GM23248 (cell line): ENCODE measurements around the gene CELSR3. TPM values are rescaled to one million over a fixed set of nuclear protein-coding genes. Genes with fewer than 3 reads are reported as not detected.

ENCODE experiments used
- DNase-seq: peaks from one replicate; pipeline ENCODE4 v3.0.0-alpha.2; 2015
- H2AFZ ChIP-seq: fragments of 200-600 bp; sonication (generic); 2 replicates; pipeline ENCODE4 v1.6.1; 2016; ENCODE audit warnings: antibody characterized with exemption
- H3F3A ChIP-seq: fragments of 200-600 bp; sonication (generic); 2 replicates; pipeline ENCODE4 v1.6.1; 2016; ENCODE audit warnings: mild to moderate bottlenecking, antibody characterized with exemption, mixed run types; ENCODE audit not compliant: insufficient read depth
- H3K27ac ChIP-seq: fragments of 200-600 bp; sonication (generic); 2 replicates; pipeline ENCODE4 v1.5.1; 2016; ENCODE audit warnings: mild to moderate bottlenecking
- H3K27me3 ChIP-seq: fragments of 200-600 bp; sonication (generic); replicated peaks from 2 replicates; pipeline ENCODE4 v1.6.1; 2016; ENCODE audit warnings: mild to moderate bottlenecking; ENCODE audit not compliant: insufficient read depth
- H3K36me3 ChIP-seq: fragments of 200-600 bp; sonication (generic); 2 replicates; pipeline ENCODE4 v1.6.1; 2016; ENCODE audit warnings: low read depth, mild to moderate bottlenecking
- H3K4me1 ChIP-seq: fragments of 200-600 bp; sonication (generic); 2 replicates; pipeline ENCODE4 v1.6.1; 2016; ENCODE audit warnings: mild to moderate bottlenecking; ENCODE audit not compliant: insufficient read depth
- H3K4me2 ChIP-seq: fragments of 200-600 bp; sonication (generic); one replicate; pipeline ENCODE4 v1.6.1; 2016; ENCODE audit warnings: mild to moderate bottlenecking; ENCODE audit not compliant: unreplicated experiment
- H3K4me3 ChIP-seq: fragments of 200-600 bp; sonication (generic); 2 replicates; pipeline ENCODE4 v1.5.1; 2016; ENCODE audit warnings: mild to moderate bottlenecking
- H3K79me2 ChIP-seq: fragments of 200-600 bp; sonication (generic); 2 replicates; pipeline ENCODE4 v1.6.1; 2016; ENCODE audit warnings: mild to moderate bottlenecking; ENCODE audit not compliant: insufficient read depth
- H3K9ac ChIP-seq: fragments of 200-600 bp; sonication (generic); 2 replicates; pipeline ENCODE4 v1.6.1; 2016; ENCODE audit warnings: mild to moderate bottlenecking
- H3K9me2 ChIP-seq: fragments of 200-600 bp; sonication (generic); 2 replicates; pipeline ENCODE4 v1.6.1; 2016; ENCODE audit warnings: mixed run types, mild to moderate bottlenecking, moderate library complexity; ENCODE audit not compliant: insufficient read depth
- H3K9me3 ChIP-seq: fragments of 200-600 bp; sonication (generic); one replicate; pipeline ENCODE4 v1.6.1; 2017; ENCODE audit warnings: low read depth
- H4K20me1 ChIP-seq: fragments of 200-600 bp; sonication (generic); 2 replicates; pipeline ENCODE4 v1.6.0; 2016; ENCODE audit not compliant: insufficient read depth
- EZH2 ChIP-seq: fragments of 200-600 bp; sonication (generic); IDR thresholded peaks from 2 replicates; pipeline ENCODE4 v1.6.1; 2018; ENCODE audit warnings: antibody characterized with exemption, mild to moderate bottlenecking; ENCODE audit not compliant: insufficient read depth, poor library complexity, severe bottlenecking
- EZH2phosphoT487 ChIP-seq: fragments of 200-600 bp; sonication (generic); IDR thresholded peaks from 2 replicates; pipeline ENCODE4 v1.6.1; 2018; ENCODE audit warnings: antibody characterized with exemption, moderate library complexity, mild to moderate bottlenecking, low read depth; ENCODE audit not compliant: insufficient read depth
- WGBS, 2 experiments: methylation state at CpG; one replicate each; pipeline ENCODE4 v1.1.6; 2015 to 2017; ENCODE audit warnings: low lambda C conversion rate in 2 of 2, low coverage in 1 of 2; ENCODE audit errors: missing lambda C conversion rate in 2 of 2; 5-methylcytosine and 5-hydroxymethylcytosine counted together
- in situ Hi-C: fragments of 300-500 bp; cut with MboI; formaldehyde crosslinking; loops from 2 replicates; pipeline ENCODE4 v1.15.0; 2020
- polyA plus RNA-seq: library from polyadenylated mRNA; unstranded; fragments of >200 nt; fragmentation: Nextera tagmentation; extraction: Ambion mirVana; gene quantifications from 2 replicates; pipeline ENCODE4 v1.2.1, GENCODE V29; 2016
- total RNA-seq: library from RNA; depleted of rRNA; stranded (reverse); fragments of >200 nt; shearing (Covaris generic); gene quantifications from 2 replicates; pipeline ENCODE4 v1.2.3, GENCODE V29; 2014

Gene CELSR3
- total and polyA plus RNA-seq, 2 experiments from 2014 or later: 0.40 to 1.4 TPM

- Histone ChIP-seq H2AFZ (no peak overlapping the region), H3K4me3 (no peak overlapping the region), H3K9ac (no peak overlapping the region), H3K4me2 (no peak overlapping the region), H3F3A (no peaks in the 10 kb centered on the region), H3K27me3 (no peaks in the 10 kb centered on the region), H3K36me3 (no peaks in the 10 kb centered on the region), H3K27ac (no peak overlapping the region), H3K9me3 (no peaks in the 10 kb centered on the region), H4K20me1 (no peaks in the 10 kb centered on the region), H3K4me1 (no peaks in the 10 kb centered on the region), H3K79me2 (no peaks in the 10 kb centered on the region), H3K9me2 (no peaks in the 10 kb centered on the region)
- TF ChIP-seq EZH2phosphoT487 (no peak), EZH2 (no peak)
- DNase-seq: no peak
- in situ Hi-C loops: no loop called here
- WGBS, 2 experiments: 85% methylated on average over 15 of the region's 15 CpGs
These were observed 9.6 kb downstream of the CELSR3 start for GRCh38 chr3:48652923-48653715.

DNA sequence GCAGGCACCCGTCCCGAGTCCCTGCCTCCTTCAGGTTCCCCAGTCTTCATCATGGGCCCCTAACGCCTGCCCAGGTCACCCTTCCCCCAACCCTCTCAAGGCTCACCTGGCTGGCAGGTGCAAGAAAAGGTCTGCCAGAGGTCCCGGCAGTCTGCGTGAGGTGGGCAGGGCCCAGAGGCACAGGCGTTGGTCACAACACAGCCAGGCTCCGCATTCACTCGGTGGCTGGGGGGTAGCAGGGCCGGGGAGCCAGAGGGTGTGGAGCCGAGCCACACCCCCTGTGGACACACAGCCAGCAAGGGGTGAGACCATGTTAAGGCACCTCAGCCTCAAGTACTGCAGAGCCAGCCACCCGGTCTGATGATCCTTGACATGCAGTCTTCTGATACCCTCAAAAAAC is 10.9 kb downstream of the CELSR3 start:
- H3K36me3 ChIP-seq: no peaks in the 10 kb centered on the region
- in situ Hi-C loops: no loop called here
- no peaks in the 10 kb centered on the region for H3K9me3 ChIP-seq
- no peak for TF ChIP-seq EZH2
- TF ChIP-seq EZH2phosphoT487: no peak
- H3K27me3 ChIP-seq: no peaks in the 10 kb centered on the region
- H2AFZ ChIP-seq: no peak overlapping the region
- no peak overlapping the region for H3K27ac ChIP-seq
- no peak for DNase-seq
- H3K4me1 ChIP-seq: no peaks in the 10 kb centered on the region
- no peaks in the 10 kb centered on the region for H3F3A ChIP-seq
- H3K4me2 ChIP-seq: no peak overlapping the region
- WGBS, 2 experiments: 71 to 83% methylated on average over 11 of the region's 11 CpGs
- H3K9ac ChIP-seq: no peak overlapping the region
- no peaks in the 10 kb centered on the region for H3K9me2 ChIP-seq
- H3K4me3 ChIP-seq: no peak overlapping the region
- no peaks in the 10 kb centered on the region for H3K79me2 ChIP-seq
- no peaks in the 10 kb centered on the region for H4K20me1 ChIP-seq

DNA sequence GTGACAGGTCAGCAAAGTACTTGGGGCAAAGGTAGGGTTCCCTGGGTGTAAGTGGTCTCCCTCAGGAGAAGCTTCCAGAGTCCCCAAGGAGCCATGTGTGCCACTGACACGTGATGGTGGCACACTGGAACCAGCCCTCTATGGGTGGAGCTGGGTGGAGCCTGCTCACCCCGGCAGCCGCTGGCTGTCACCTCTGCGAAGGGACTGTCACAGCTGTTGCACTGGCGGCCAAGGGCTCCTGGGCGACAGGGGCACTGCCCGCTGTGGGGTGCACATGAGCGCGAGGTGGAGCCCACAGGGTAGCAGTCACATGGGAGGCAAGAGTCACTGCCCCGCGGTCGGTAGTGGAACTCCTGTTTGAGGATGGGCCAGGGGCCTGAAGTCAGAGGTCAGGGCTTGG is 12.0 kb downstream of the CELSR3 start:
- 71 to 77% methylated on average over 12 of the region's 12 CpGs for WGBS, 2 experiments
- Histone ChIP-seq H3K9me3 (no peaks in the 10 kb centered on the region), H4K20me1 (no peaks in the 10 kb centered on the region), H3K4me2 (no peak overlapping the region), H3F3A (no peaks in the 10 kb centered on the region), H3K4me1 (no peaks in the 10 kb centered on the region), H3K27me3 (no peaks in the 10 kb centered on the region), H3K9ac (no peak overlapping the region), H3K4me3 (no peak overlapping the region), H2AFZ (no peak overlapping the region), H3K36me3 (no peaks in the 10 kb centered on the region), H3K79me2 (no peaks in the 10 kb centered on the region), H3K9me2 (no peaks in the 10 kb centered on the region), H3K27ac (no peak overlapping the region)
- no peak for TF ChIP-seq EZH2
- TF ChIP-seq EZH2phosphoT487: no peak
- no peak for DNase-seq
- in situ Hi-C loops: no loop called here

DNA sequence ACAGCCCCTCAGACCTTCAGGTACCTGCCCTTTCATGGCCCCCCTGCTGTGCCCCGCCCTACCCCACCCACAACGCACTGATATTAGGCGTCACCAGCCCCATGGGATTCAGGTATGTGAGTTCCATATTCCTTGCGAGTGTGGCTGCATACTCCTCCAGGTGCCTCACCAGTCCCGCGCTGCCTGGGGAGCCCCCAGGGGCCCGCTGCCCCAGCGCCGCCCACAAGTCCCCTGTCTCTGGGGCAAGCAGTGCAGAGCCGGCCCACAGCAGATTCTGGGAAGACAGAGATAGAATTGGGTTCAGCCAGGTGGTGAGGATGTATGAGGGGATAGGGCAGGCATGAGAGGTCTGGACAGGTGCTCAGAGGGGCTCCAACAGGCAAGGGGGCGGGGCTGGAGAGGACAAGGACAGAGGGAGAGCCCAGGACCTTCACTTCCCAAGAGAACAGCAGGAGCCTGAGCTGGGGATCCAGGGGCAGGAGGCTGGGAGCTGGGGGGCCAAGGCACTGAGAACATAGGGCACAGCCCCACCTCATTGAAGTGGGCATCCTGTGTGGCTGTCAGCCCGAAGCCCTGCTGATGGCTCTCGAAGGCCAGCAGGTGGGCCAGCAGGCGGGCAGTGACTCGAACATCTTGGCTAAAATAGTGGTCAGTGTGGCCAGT is 14.4 kb downstream of the CELSR3 start:
- H3K9me3 ChIP-seq: no peaks in the 10 kb centered on the region
- no peaks in the 10 kb centered on the region for H3K4me1 ChIP-seq
- no peak overlapping the region for H3K9ac ChIP-seq
- no peaks in the 10 kb centered on the region for H3F3A ChIP-seq
- H2AFZ ChIP-seq: no peak overlapping the region
- DNase-seq: no peak
- H3K4me2 ChIP-seq: no peak overlapping the region
- no peaks in the 10 kb centered on the region for H3K9me2 ChIP-seq
- 75 to 76% methylated on average over 14 to 15 of the region's 15 CpGs for WGBS, 2 experiments
- H3K79me2 ChIP-seq: no peaks in the 10 kb centered on the region
- no peaks in the 10 kb centered on the region for H3K27me3 ChIP-seq
- H3K27ac ChIP-seq: no peak overlapping the region
- no peak for TF ChIP-seq EZH2phosphoT487
- TF ChIP-seq EZH2: no peak
- in situ Hi-C loops: no loop called here
- no peaks in the 10 kb centered on the region for H4K20me1 ChIP-seq
- H3K36me3 ChIP-seq: no peaks in the 10 kb centered on the region
- H3K4me3 ChIP-seq: no peak overlapping the region
